SK-N-SH (cell line): ENCODE results near the gene ACER3. TPM values are rescaled to one million over a fixed set of nuclear protein-coding genes. Genes with fewer than 3 reads are reported as not detected.

Source experiments
- CTCF ChIA-PET: fragments of 300-600, 350-600 bp; formaldehyde crosslinking; extraction: SDS; loops from one replicate; lab custom pipeline; 2021; lab: Yijun Ruan, JAX
- POLR2A ChIA-PET: fragments of 350-600 bp; sonication (Branson Sonifier 250); formaldehyde crosslinking; extraction: SDS; loops from one replicate; lab custom pipeline; 2020; ENCODE audit warnings: antibody characterized with exemption, inconsistent platforms; lab: Yijun Ruan, JAX
- DNase-seq: peaks from one replicate; pipeline ENCODE4 v3.0.0; 2012
- H2AFZ ChIP-seq: fragments of 200-600 bp; sonication (generic); 2 replicates; pipeline ENCODE4 v1.8.1; 2016; ENCODE audit warnings: antibody characterized with exemption, mild to moderate bottlenecking, low read depth
- H3F3A ChIP-seq: fragments of 200-600 bp; sonication (generic); replicated peaks from 2 replicates; pipeline ENCODE3; 2016; ENCODE audit warnings: antibody characterized with exemption, mild to moderate bottlenecking; ENCODE audit not compliant: insufficient read depth
- H3K27ac ChIP-seq, 2 experiments: fragments of 200-500 bp in 1 of 2; fragments of 200-600 bp in 1 of 2; sonication (Bioruptor generic) in 1 of 2; sonication (generic), shearing (Covaris generic) in 1 of 2; 2 replicates each; pipeline versions ENCODE4 v1.5.1 to v1.6.1; 2014 to 2016; ENCODE audit warnings: low read depth in 2 of 2, inconsistent platforms in 1 of 2, low read length in 1 of 2, mild to moderate bottlenecking in 1 of 2, mixed read lengths in 1 of 2
- H3K27me3 ChIP-seq: fragments of 200-600 bp; sonication (generic), shearing (Covaris generic); 2 replicates; pipeline ENCODE4 v1.6.1; 2016; ENCODE audit warnings: mixed run types; ENCODE audit not compliant: insufficient read depth
- H3K36me3 ChIP-seq, 2 experiments: fragments of 200-500 bp in 1 of 2; fragments of 200-600 bp in 1 of 2; sonication (Bioruptor generic) in 1 of 2; sonication (generic) in 1 of 2; replicated peaks in 1 of 2; 2 replicates each; pipeline versions ENCODE3 to v1.5.1; 2014 to 2016; ENCODE audit warnings: low read length in 1 of 2, mild to moderate bottlenecking in 1 of 2; ENCODE audit not compliant: insufficient read depth in 2 of 2, control insufficient read depth in 1 of 2
- H3K4me1 ChIP-seq, 2 experiments: fragments of 200-500 bp in 1 of 2; fragments of 200-600 bp in 1 of 2; sonication (Bioruptor generic) in 1 of 2; sonication (generic), shearing (Covaris generic) in 1 of 2; 2 replicates each; pipeline versions ENCODE4 v1.5.1 to v1.6.1; 2014 to 2016; ENCODE audit warnings: low read depth in 1 of 2, low read length in 1 of 2, mixed run types in 1 of 2; ENCODE audit not compliant: insufficient read depth in 2 of 2, control insufficient read depth in 1 of 2
- H3K4me2 ChIP-seq: fragments of 200-600 bp; sonication (generic), shearing (Covaris generic); 2 replicates; pipeline ENCODE4 v1.6.1; 2017; ENCODE audit warnings: mixed run types
- H3K4me3 ChIP-seq, 2 experiments: fragments of 200-500 bp in 1 of 2; fragments of 200-600 bp in 1 of 2; sonication (Bioruptor generic) in 1 of 2; sonication (generic), shearing (Covaris generic) in 1 of 2; 2 replicates each; pipeline versions ENCODE4 v1.5.1 to v1.8.1; 2014 to 2016; ENCODE audit warnings: low read depth in 2 of 2, inconsistent platforms in 1 of 2, low read length in 1 of 2, mild to moderate bottlenecking in 1 of 2, mixed read lengths in 1 of 2, moderate library complexity in 1 of 2
- H3K79me2 ChIP-seq: fragments of 200-600 bp; sonication (generic); 2 replicates; pipeline ENCODE4 v1.8.1; 2017; ENCODE audit warnings: mild to moderate bottlenecking; ENCODE audit not compliant: insufficient read depth
- H3K9ac ChIP-seq: fragments of 200-600 bp; sonication (generic); 2 replicates; pipeline ENCODE4 v1.6.1; 2017; ENCODE audit warnings: mixed run types
- H3K9me2 ChIP-seq: fragments of 200-600 bp; sonication (generic); 2 replicates; pipeline ENCODE4 v1.6.1; 2017; ENCODE audit warnings: mixed run types
- H3K9me3 ChIP-seq: fragments of 200-600 bp; sonication (generic); 2 replicates; pipeline ENCODE4 v1.6.1; 2017; ENCODE audit warnings: mixed run types, mild to moderate bottlenecking, moderate library complexity
- H4K20me1 ChIP-seq: fragments of 200-600 bp; sonication (generic); 2 replicates; pipeline ENCODE4 v1.6.1; 2017; ENCODE audit warnings: mild to moderate bottlenecking, mixed run types; ENCODE audit not compliant: insufficient read depth
- CHD2 ChIP-seq: fragments of 150-350 bp; IDR thresholded peaks from 2 replicates; pipeline ENCODE4 v1.6.1; 2018; ENCODE audit warnings: low read length; ENCODE audit not compliant: partially characterized antibody
- ELF1 ChIP-seq: IDR thresholded peaks from 2 replicates; pipeline ENCODE4 v1.4.0; 2012
- EP300 ChIP-seq, 2 experiments: IDR thresholded peaks; 2 replicates each; pipeline versions ENCODE4 v1.4.0 to v1.6.1; 2012; ENCODE audit warnings: borderline replicate concordance in 1 of 2, low read depth in 1 of 2, low read length in 1 of 2
- EZH2phosphoT487 ChIP-seq: fragments of 200-600 bp; sonication (generic); IDR thresholded peaks from 2 replicates; pipeline ENCODE4 v1.6.1; 2017; ENCODE audit warnings: low read depth, mixed run types, mild to moderate bottlenecking, antibody characterized with exemption, moderate library complexity, borderline replicate concordance
- FOXJ3 ChIP-seq: sonication (generic); formaldehyde crosslinking; IDR thresholded peaks from 2 replicates; pipeline ENCODE4 v1.5.1; 2020; ENCODE audit warnings: mild to moderate bottlenecking, missing genetic modification reagents
- FOXM1 ChIP-seq: IDR thresholded peaks from 2 replicates; pipeline ENCODE4 v1.4.0; 2012; ENCODE audit warnings: low read depth, mild to moderate bottlenecking
- GABPA ChIP-seq: IDR thresholded peaks from 2 replicates; pipeline ENCODE4 v1.4.0; 2012; ENCODE audit warnings: low read depth, mild to moderate bottlenecking
- IRF3 ChIP-seq: fragments of 150-350 bp; IDR thresholded peaks from 2 replicates; pipeline ENCODE4 v1.6.1; 2016; ENCODE audit warnings: mild to moderate bottlenecking, low read depth, low read length
- MEF2A ChIP-seq: IDR thresholded peaks from 2 replicates; pipeline ENCODE4 v1.4.0; 2012; ENCODE audit warnings: low read depth, borderline replicate concordance
- PBX3 ChIP-seq: IDR thresholded peaks from 2 replicates; pipeline ENCODE4; 2012
- REST ChIP-seq: IDR thresholded peaks from 2 replicates; pipeline ENCODE4 v1.6.1; 2012; ENCODE audit warnings: mild to moderate bottlenecking, low read depth, low read length, moderate library complexity
- RFX5 ChIP-seq: IDR thresholded peaks from 2 replicates; pipeline ENCODE4 v1.6.1; 2012; ENCODE audit warnings: mild to moderate bottlenecking, improper control_type of control experiment, low read length
- RXRA ChIP-seq: IDR thresholded peaks from 2 replicates; pipeline ENCODE4 v1.4.0; 2012; ENCODE audit warnings: low read depth, mild to moderate bottlenecking, borderline replicate concordance
- SMC3 ChIP-seq: IDR thresholded peaks from 2 replicates; pipeline ENCODE4 v1.6.1; 2012; ENCODE audit warnings: low read depth, low read length, improper control_type of control experiment
- TAF1 ChIP-seq: IDR thresholded peaks from 2 replicates; pipeline ENCODE4 v1.6.1; 2012; ENCODE audit warnings: low read depth, mild to moderate bottlenecking, low read length, moderate library complexity, borderline replicate concordance
- TEAD4 ChIP-seq: IDR thresholded peaks from 2 replicates; pipeline ENCODE4 v1.4.0; 2012; ENCODE audit warnings: mild to moderate bottlenecking, borderline replicate concordance; ENCODE audit not compliant: insufficient read depth
- USF2 ChIP-seq: fragments of 150-350 bp; IDR thresholded peaks from 2 replicates; pipeline ENCODE4 v1.6.1; 2017; ENCODE audit warnings: antibody characterized with exemption, low read length, low read depth, borderline replicate concordance
- YY1 ChIP-seq: IDR thresholded peaks from 2 replicates; pipeline ENCODE4 v1.4.0; 2012; ENCODE audit warnings: low read depth, mild to moderate bottlenecking
- WGBS: methylation state at CpG from one replicate; pipeline ENCODE4 v1.1.6; 2017; ENCODE audit warnings: low lambda C conversion rate; 5-methylcytosine and 5-hydroxymethylcytosine counted together
- polyA plus RNA-seq, 3 experiments: library from polyadenylated mRNA; depleted of rRNA; stranded (reverse); fragments of >200 nt; gene quantifications; 2 replicates each; pipeline ENCODE4 v1.2.3, GENCODE V29; 2012

Gene ACER3
- polyA plus RNA-seq, 1 of the 3 experiments (the other 2 are of a cell fraction), result 5.4 TPM

GRCh38 chr11:77069336-77069968 is 208.7 kb downstream of the ACER3 start:
- H3K79me2 ChIP-seq, result peaks cover 57% of the 10 kb centered on the region
- H3F3A ChIP-seq, result peaks cover 35% of the 10 kb centered on the region
- WGBS, result 92% methylated on average over 5 of the region's 6 CpGs
- peaks cover 4% of the 10 kb centered on the region; the same call in 1 of the 2 replicates for H4K20me1 ChIP-seq
- no peak overlapping the region for H3K27ac ChIP-seq
- no peaks in the 10 kb centered on the region for H3K9me3 ChIP-seq
- peak overlapping the region; percentile 95 for H3K4me2 ChIP-seq
- H3K36me3 ChIP-seq, result peaks cover 0 to 5% of the 10 kb centered on the region in 2 experiments
- no peaks in the 10 kb centered on the region for H3K27me3 ChIP-seq
- no peak for DNase-seq
- POLR2A ChIA-PET, result no interaction called here
- no peak overlapping the region for H2AFZ ChIP-seq
- peak overlapping the region in 1 of 2 experiments; percentile 89; a peak in 1 of 4 replicates for H3K4me3 ChIP-seq
- H3K9ac ChIP-seq, result no peak overlapping the region
- TF ChIP-seq ELF1 (no peak), YY1 (no peak), MEF2A (no peak), GABPA (no peak), IRF3 (no peak), SMC3 (no peak), PBX3 (no peak), TEAD4 (no peak), FOXM1 (no peak), FOXJ3 (CRISPR knock-in tag) (no peak), USF2 (no peak), RFX5 (no peak), CHD2 (no peak), EZH2phosphoT487 (no peak), EP300 (IDR thresholded peaks at IDR 0.05; ENCODE audit: borderline replicate concordance in 1 of 2, low read depth in 1 of 2, low read length in 1 of 2) (no peak), REST (no peak), TAF1 (no peak), RXRA (no peak)
- CTCF ChIA-PET, result interaction anchor here (0.8 to 2.3 kb wide), 5 partner anchors 18 to 149 kb away, joined by 3 to 12 read pairs (median 7); no protein-coding TSS in a partner anchor
- peaks cover 34 to 69% of the 10 kb centered on the region in 2 experiments; a peak in 3 of 4 replicates for H3K4me1 ChIP-seq
- no peaks in the 10 kb centered on the region for H3K9me2 ChIP-seq
